ENCODE data around the gene CDC7.
A peak's percentile ranks its signal among the peaks of the same experiment; 100 is the strongest.

CDC7 gene

DNA sequence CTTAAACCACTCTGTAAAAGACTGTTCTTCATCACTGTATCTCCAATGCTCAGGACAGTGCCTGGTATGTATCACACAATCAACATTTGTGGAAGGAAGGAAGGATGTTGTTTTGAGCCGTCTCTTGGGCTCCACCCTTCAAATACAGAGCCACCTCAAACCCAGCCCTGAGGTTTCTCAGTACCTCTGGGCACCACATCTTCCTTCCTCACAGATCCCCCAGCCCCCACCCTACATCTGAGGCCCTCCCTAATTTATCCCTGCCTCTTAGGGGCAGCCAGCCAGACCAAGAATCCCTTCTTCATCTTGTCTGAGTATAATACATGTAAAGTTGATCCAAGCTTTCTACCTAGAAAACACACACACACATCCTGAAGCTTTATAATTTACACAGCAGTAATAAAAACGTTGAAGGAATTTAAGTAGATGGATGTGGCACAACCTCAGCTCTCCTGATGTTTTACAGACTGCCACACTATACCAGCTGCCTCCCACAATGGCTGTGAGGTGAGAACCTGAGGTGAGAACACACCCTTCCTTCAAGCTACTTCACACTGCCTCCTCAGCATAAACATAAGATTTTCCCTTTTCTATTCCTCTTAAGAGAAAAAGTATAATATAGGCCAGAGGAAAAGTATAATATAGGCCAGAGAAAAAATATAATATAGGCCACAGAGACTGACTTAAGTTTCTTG lies 48.5 kb downstream of the CDC7 start:
- no peak for DNase-seq (ENCODE audit: low spot score)

GRCh38 chr1:91550961-91551360 lies 50.3 kb downstream of the CDC7 start:
- DNase-seq (ENCODE audit: low spot score) = no peak

DNA sequence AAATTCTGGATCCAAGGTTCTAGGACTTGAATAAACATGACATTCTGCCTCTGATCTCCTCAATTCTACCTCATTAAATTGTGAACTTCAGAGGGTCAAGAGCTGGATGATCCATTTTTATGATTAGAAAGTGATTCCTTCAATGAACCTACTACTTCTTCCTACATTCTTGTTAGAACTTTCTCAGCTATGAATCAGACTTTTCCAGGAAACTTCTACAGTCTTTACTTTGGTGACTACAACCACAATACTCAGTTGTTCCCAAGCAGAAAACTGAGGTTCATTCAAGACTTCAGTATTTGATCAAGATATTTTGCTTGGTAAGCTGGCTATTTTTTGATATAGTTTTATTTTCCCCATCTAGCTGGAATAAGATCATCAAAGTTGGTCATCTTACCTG lies 51.4 kb downstream of the CDC7 start:
- DNase-seq (ENCODE audit: low spot score) = no peak

DNA sequence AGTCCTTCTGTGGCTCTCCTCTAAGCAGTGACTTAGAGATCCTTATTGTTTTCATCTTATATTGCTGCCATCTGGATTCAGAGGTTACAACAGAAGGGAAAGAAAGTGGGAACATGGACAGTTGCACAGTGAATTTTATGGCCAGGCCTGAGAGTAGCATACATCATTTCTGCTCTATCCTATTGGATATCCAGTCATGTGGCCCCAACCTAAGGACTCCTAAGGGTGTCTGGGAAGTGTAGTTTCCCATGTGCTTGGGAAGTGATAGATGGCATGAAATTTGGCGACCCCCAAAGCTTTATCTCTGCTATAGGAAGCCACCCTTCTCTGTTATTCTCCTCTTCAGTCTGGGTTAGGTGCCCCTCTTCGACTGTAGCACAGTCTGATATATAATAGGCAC lies 51.9 kb downstream of the CDC7 start:
- no peak for DNase-seq (ENCODE audit: low spot score)

- DNase-seq (ENCODE audit: low spot score) = peak; percentile 85
Measured at GRCh38 chr1:91553177-91553591, 52.5 kb downstream of the CDC7 start.

- DNase-seq (ENCODE audit: low spot score) = peak; percentile 22
Measured at GRCh38 chr1:91555074-91555730, 54.6 kb downstream of the CDC7 start.

GRCh38 chr1:91555821-91556531 lies 55.3 kb downstream of the CDC7 start:
- peak; percentile 71 for DNase-seq (ENCODE audit: low spot score)

GRCh38 chr1:91556556-91556955 lies 55.9 kb downstream of the CDC7 start:
- DNase-seq (ENCODE audit: low spot score) = no peak

GRCh38 chr1:91557039-91557690 lies 56.5 kb downstream of the CDC7 start:
- DNase-seq (ENCODE audit: low spot score) = no peak

DNA sequence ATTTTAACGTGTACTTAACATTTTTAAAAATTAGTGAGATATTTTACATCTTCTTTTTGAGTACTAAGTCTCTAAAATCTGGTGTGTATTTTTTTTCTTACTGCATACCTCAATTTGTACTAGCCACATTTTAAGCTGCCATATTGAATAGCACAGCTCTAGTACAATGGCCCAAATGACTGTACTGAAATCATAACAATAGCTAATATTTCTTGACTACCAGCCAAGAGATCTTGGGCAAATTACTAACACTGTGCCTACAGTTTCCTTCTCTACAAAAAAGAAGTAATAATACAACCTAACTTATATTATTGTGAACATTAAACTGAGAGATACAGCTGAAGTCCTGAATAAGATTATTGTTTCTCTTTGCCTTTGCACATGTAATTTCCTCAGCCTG lies 57.2 kb downstream of the CDC7 start:
- DNase-seq (ENCODE audit: low spot score) = no peak

DNA sequence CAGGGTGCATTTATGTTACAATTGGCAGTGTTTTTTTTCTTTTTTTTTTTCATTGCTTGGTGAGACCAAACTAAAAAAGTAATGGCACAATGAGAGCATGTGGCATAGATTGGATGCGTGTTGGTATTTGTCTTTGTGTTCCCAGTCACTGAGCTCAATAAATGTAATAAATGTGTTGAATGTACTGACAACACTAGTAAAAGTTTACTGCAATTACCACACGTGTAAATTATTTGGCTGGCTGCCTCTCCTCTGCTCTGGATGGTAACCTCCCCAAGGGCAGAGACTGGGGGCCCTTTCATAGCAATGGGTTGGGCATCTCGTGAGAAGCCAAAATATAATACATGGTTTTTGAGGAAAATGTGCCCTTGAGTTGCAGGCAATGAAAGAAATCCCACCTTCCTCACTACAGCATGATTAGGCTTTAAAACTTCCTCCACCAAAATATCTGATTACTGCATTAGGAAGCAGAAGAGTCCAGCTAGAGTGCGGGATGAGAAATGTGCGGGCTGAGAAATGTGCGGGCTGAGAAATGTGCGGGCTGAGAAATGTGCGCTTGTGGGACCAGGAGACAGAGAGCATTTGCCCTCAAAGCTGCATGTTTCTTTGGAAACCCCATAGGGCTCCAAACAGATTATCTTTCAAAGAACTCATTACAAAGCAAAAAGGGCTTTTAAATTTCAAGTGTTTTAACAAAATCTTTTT lies 58.5 kb downstream of the CDC7 start:
- DNase-seq (ENCODE audit: low spot score) = no peak

DNA sequence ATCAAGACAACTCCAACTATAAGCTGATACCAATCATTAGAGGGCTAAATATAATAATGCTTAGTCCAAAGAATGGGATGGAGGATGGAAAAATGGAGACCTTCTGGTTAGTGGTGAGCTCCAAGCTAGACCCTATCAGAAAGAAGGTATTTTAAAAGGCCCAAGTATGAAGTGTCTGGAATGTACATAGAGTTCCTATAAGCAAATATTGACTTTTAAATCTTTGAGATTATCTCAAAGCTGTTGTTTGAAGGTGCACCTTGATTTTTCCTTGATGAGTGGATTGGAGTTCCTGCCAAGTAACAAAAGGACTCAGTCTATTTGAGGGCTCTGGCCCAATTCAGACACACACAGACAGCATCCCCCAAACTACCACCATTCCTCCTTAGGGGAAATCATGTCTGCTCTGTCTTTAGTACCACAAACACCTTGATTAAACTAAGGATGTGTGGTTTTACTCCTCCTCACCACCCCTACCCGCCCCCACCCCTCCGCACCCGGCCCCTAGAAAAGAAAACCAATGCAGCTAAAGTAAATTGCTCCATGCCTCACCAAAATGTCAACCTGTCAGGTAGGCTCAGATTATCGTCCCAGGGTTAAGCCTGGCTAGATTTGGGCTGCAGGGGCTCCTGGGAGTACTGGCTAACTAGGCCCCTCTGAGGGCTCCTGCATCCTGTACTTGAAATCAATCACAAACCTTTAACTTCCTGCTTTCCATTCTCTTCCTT lies 59.4 kb downstream of the CDC7 start:
- no peak for DNase-seq (ENCODE audit: low spot score)

DNA sequence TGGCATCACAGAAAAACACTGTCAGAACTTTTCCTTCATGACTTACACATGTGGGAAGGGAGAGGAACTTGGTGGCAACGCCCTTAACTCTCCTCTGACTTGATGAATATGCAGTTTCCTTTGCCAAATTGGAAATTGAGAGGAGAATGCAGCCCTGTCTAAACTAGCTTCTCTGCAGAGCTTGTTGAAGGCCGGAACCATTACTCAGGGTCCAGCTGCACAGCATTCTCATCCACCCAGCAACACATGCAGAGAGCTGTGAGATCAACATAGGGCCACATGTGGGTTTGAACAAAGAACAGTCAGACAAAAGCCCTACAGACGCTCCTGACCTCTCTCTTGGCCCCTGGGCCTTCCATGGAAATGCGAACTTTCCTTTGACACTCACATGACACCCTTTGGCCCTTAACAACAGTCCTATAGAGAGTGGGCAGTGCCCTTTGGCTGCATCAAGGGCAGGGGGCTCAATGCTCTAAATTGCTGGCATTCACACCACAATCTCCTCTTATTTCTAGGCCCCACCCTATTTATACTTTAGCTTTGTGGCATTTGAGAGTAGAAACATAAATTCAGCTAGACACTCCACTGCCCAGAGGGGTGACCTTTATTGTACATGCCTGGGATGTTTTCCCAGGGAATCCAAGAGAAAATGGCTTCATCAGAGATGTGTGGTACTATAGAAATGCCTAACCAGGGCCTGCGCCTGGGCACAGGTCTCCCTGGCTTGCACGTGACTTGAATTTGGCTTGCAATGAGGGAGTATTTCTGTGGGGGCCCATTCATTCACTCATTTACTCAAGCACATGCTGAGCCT lies 64.4 kb downstream of the CDC7 start:
- DNase-seq (ENCODE audit: low spot score) = peak; percentile 69

DNA sequence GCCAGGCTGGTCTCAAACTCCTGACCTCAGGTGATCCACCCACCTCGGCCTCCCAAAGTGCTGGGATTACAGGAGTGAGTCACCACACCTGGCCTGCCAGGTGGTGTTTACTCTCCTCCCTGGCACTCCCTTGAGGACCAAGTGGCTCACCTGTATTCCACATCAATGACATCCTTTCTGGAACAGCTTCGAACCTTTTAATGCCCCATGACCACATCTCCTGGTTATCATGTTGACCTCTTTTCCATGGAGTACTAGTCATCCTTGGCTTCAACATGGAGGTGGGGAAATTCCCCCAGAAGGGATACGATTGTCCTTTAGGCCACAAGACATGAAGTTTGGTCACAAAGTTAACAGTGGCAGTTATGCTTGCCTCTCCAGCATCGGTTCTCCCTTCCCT lies 66.9 kb downstream of the CDC7 start:
- DNase-seq (ENCODE audit: low spot score) = no peak

- no peak for DNase-seq (ENCODE audit: low spot score)
Measured at GRCh38 chr1:91568261-91568660, 67.6 kb downstream of the CDC7 start.

GRCh38 chr1:91569411-91570119 lies 68.9 kb downstream of the CDC7 start:
- peak; percentile 96 for DNase-seq (ENCODE audit: low spot score)

- no peak for DNase-seq (ENCODE audit: low spot score)
Measured at GRCh38 chr1:91570120-91570448, 69.4 kb downstream of the CDC7 start.

GRCh38 chr1:91572044-91572443 lies 71.4 kb downstream of the CDC7 start:
- DNase-seq (ENCODE audit: low spot score) = no peak
